Astrocyte of the spinal cord (primary cell): ENCODE measurements around the gene CDKAL1.

Source experiments
- DNase-seq: peaks from one replicate; pipeline ENCODE4 v3.0.0; 2011; ENCODE audit warnings: low read depth, low spot score
- H3K4me3 ChIP-seq: 2 replicates; pipeline ENCODE4 v1.5.1; 2011; ENCODE audit warnings: low read depth, mild to moderate bottlenecking, low read length, moderate library complexity
- in situ Hi-C: cut with HindIII; loops from 2 replicates; pipeline ENCODE4 v1.10.0; 2017; ENCODE audit warnings: low sequenced_read_pairs
- TF ChIP-seq, protein P1 (sequence below): IDR thresholded peaks from 2 replicates; pipeline ENCODE4 v1.5.1; 2012; ENCODE audit warnings: low read depth, mild to moderate bottlenecking, low read length, inconsistent platforms

CDKAL1 gene

GRCh38 chr6:21265034-21265729 lies 730.9 kb downstream of the CDKAL1 start:
- no peak for DNase-seq
- TF ChIP-seq, protein P1, sequence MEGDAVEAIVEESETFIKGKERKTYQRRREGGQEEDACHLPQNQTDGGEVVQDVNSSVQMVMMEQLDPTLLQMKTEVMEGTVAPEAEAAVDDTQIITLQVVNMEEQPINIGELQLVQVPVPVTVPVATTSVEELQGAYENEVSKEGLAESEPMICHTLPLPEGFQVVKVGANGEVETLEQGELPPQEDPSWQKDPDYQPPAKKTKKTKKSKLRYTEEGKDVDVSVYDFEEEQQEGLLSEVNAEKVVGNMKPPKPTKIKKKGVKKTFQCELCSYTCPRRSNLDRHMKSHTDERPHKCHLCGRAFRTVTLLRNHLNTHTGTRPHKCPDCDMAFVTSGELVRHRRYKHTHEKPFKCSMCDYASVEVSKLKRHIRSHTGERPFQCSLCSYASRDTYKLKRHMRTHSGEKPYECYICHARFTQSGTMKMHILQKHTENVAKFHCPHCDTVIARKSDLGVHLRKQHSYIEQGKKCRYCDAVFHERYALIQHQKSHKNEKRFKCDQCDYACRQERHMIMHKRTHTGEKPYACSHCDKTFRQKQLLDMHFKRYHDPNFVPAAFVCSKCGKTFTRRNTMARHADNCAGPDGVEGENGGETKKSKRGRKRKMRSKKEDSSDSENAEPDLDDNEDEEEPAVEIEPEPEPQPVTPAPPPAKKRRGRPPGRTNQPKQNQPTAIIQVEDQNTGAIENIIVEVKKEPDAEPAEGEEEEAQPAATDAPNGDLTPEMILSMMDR: no peak
- in situ Hi-C loops: no loop called here
- no peak overlapping the region for H3K4me3 ChIP-seq

- TF ChIP-seq, protein P1: no peak
- no peak overlapping the region for H3K4me3 ChIP-seq
- in situ Hi-C loops: no loop called here
- no peak for DNase-seq
Measured at GRCh38 chr6:21265730-21266044, 731.4 kb downstream of the CDKAL1 start.

DNA sequence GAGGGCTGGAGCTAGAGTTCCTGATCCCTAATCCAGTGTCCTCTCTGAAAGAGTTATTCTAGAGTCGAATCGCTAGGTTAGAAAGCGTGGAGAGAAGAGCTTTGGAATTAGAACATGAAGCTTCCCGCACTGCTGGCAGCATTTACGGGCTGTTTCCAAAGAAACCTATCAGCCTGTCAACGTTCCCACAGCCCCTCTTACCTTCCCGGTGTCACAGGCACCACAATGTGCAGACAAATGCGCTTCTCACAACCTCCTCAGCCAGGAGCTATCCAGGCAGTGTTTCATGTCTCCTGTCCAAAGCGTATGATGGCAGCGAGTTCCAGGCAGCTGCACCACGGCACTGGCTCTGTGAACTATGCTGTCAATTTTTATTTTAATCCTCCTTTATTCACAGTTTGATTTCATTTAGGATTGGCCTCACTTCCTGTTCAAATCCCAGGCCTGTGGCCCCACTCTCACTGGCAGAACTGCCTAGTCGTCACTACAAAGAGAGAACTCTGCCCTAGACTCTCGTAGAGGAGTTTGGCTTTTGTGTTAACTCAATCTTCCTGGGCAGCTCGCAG lies 736.5 kb downstream of the CDKAL1 start:
- in situ Hi-C loops: no loop called here
- no peak for DNase-seq
- TF ChIP-seq, protein P1: no peak
- H3K4me3 ChIP-seq: no peak overlapping the region

GRCh38 chr6:21271428-21272155 lies 737.3 kb downstream of the CDKAL1 start:
- no peak for DNase-seq
- TF ChIP-seq, protein P1: no peak
- no peak overlapping the region for H3K4me3 ChIP-seq
- in situ Hi-C loops: no loop called here

DNA sequence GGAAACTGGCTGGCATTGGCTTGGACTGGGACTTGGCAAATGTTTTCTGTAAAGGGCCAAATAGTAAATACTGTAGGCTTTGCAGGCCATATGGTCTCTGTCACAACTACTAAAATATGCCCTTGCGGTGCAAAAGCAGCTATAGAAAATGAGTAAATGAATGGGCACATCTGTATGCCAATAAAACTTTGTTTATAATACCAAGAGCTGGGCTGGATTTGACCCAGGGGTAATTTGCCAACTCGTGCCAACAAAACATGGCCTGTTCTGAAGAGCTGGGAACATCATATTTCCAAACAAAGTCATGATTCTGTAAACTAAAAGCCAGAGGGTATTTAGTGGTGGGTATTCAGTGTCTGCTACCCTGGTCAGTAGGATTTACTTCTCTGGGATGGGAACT lies 739.2 kb downstream of the CDKAL1 start:
- in situ Hi-C loops: no loop called here

DNA sequence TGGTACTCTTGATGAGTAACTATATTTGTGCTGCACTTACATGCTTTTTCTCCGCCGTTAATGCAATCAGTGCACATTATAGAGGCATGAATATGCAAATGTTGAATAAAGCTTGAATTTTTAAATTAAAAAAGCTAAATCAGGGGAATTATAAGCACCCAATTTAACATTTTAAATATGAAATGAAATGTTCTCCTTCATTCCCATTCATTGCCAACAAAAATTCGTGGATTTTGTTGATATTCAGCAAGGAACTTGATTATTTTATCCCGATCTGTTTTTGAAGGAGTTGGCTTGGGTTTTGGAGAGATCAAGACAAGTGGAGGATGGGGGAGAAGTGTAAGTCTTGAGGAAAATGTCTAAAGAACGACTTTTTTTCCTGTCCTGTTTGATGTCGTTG lies 740.6 kb downstream of the CDKAL1 start:
- in situ Hi-C loops: no loop called here
- no peak overlapping the region for H3K4me3 ChIP-seq
- TF ChIP-seq, protein P1: no peak

More for the DNA sequence above, 739.2 kb downstream of the CDKAL1 start:
- H3K4me3 ChIP-seq: no peak overlapping the region
- TF ChIP-seq, protein P1: no peak
- no peak for DNase-seq

More for the DNA sequence above, 740.6 kb downstream of the CDKAL1 start:
- DNase-seq: no peak
